Stimulated activated naive CD8-positive, alpha-beta T cell treated with anti-CD3 and anti-CD28 coated beads, Interleukin-15, Interleukin-2, amounts not matched to agents 100 ng/mL and 50 ng/mL, for 24 hours (primary cell): ENCODE results near the gene FASLG.
"Not testable (repeated sequence)": the region's sequence is repeated elsewhere in the genome, so short reads cannot be mapped to it uniquely, and the experiment has no call there.

ENCODE experiments used
- H3K27ac Mint-ChIP-seq: one replicate; pipeline ENCODE4 v1.8.0; 2021; ENCODE audit warnings: mild to moderate bottlenecking, mixed read lengths
- H3K27me3 Mint-ChIP-seq: one replicate; pipeline ENCODE4 v1.8.0; 2021; ENCODE audit warnings: mixed read lengths
- H3K36me3 Mint-ChIP-seq: one replicate; pipeline ENCODE4 v1.8.0; 2021; ENCODE audit warnings: low read depth, mixed read lengths
- H3K4me1 Mint-ChIP-seq: one replicate; pipeline ENCODE4 v1.8.0; 2021; ENCODE audit warnings: low read depth, mixed read lengths
- H3K4me3 Mint-ChIP-seq: one replicate; pipeline ENCODE4 v1.8.0; 2021; ENCODE audit warnings: mild to moderate bottlenecking, mixed read lengths
- H3K9me3 Mint-ChIP-seq: one replicate; pipeline ENCODE4 v1.8.0; 2021; ENCODE audit warnings: mixed read lengths

FASLG gene

GRCh38 chr1:172658871-172659453, at the start of gene FASLG:
Gene FASLG, plus strand, starts transcription at chr1:172659103. Its CDS starts 99 bp downstream, at chr1:172659202.
- Mint-ChIP-seq H3K27ac (peak within 1 kb of the TSS; percentile 99), H3K4me1 (peaks cover 75% of the 10 kb centered on the region), H3K36me3 (peaks cover 45% of the 10 kb centered on the region), H3K4me3 (peak within 1 kb of the TSS; percentile 95), H3K27me3 (peaks cover 3% of the 10 kb centered on the region), H3K9me3 (peaks cover 8% of the 10 kb centered on the region)

- Mint-ChIP-seq H3K27ac (peak overlapping the region; percentile 65), H3K9me3 (no peaks in the 10 kb centered on the region), H3K4me3 (no peak overlapping the region), H3K27me3 (no peaks in the 10 kb centered on the region), H3K4me1 (peaks cover 15% of the 10 kb centered on the region), H3K36me3 (peaks cover 64% of the 10 kb centered on the region)
Measured at GRCh38 chr1:172609528-172609927, 49.4 kb upstream of the FASLG start.

GRCh38 chr1:172612478-172612877, 46.4 kb upstream of the FASLG start:
- H3K9me3 Mint-ChIP-seq, result peaks cover 12% of the 10 kb centered on the region
- H3K27ac Mint-ChIP-seq, result no peak overlapping the region
- H3K4me1 Mint-ChIP-seq, result peaks cover 15% of the 10 kb centered on the region
- H3K36me3 Mint-ChIP-seq, result peaks cover 57% of the 10 kb centered on the region
- peaks cover 4% of the 10 kb centered on the region for H3K27me3 Mint-ChIP-seq
- H3K4me3 Mint-ChIP-seq, result no peak overlapping the region

GRCh38 chr1:172613294-172613693, 45.6 kb upstream of the FASLG start:
- H3K27me3 Mint-ChIP-seq, result peaks cover 4% of the 10 kb centered on the region
- H3K4me3 Mint-ChIP-seq, result no peak overlapping the region
- H3K27ac Mint-ChIP-seq, result no peak overlapping the region
- H3K9me3 Mint-ChIP-seq, result peaks cover 15% of the 10 kb centered on the region
- H3K36me3 Mint-ChIP-seq, result peaks cover 54% of the 10 kb centered on the region
- H3K4me1 Mint-ChIP-seq, result peaks cover 15% of the 10 kb centered on the region

- H3K27me3 Mint-ChIP-seq, result peaks cover 4% of the 10 kb centered on the region
- H3K4me1 Mint-ChIP-seq, result no peaks in the 10 kb centered on the region
- no peak overlapping the region for H3K4me3 Mint-ChIP-seq
- peaks cover 38% of the 10 kb centered on the region for H3K36me3 Mint-ChIP-seq
- no peak overlapping the region for H3K27ac Mint-ChIP-seq
- peaks cover 27% of the 10 kb centered on the region for H3K9me3 Mint-ChIP-seq
Measured at GRCh38 chr1:172616195-172616594, 42.7 kb upstream of the FASLG start.

- Mint-ChIP-seq H3K9me3 (peaks cover 31% of the 10 kb centered on the region), H3K27ac (no peak overlapping the region), H3K4me1 (no peaks in the 10 kb centered on the region)
Measured at GRCh38 chr1:172616636-172617035, 42.3 kb upstream of the FASLG start.

GRCh38 chr1:172620603-172621002, 38.3 kb upstream of the FASLG start:
- Mint-ChIP-seq H3K9me3 (peaks cover 32% of the 10 kb centered on the region), H3K36me3 (peaks cover 26% of the 10 kb centered on the region)
- not testable (repeated sequence) for H3K27ac Mint-ChIP-seq, H3K27me3 Mint-ChIP-seq, H3K4me1 Mint-ChIP-seq, H3K4me3 Mint-ChIP-seq

More at GRCh38 chr1:172616636-172617035, 42.3 kb upstream of the FASLG start:
- Mint-ChIP-seq H3K4me3 (no peak overlapping the region), H3K27me3 (peaks cover 4% of the 10 kb centered on the region), H3K36me3 (peaks cover 37% of the 10 kb centered on the region)

- Mint-ChIP-seq H3K36me3 (peaks cover 14% of the 10 kb centered on the region), H3K9me3 (peaks cover 23% of the 10 kb centered on the region), H3K27ac (no peak overlapping the region), H3K4me3 (no peak overlapping the region), H3K4me1 (peaks cover 4% of the 10 kb centered on the region), H3K27me3 (peaks cover 3% of the 10 kb centered on the region)
Measured at GRCh38 chr1:172622541-172622940, 36.4 kb upstream of the FASLG start.

- Mint-ChIP-seq H3K4me1 (peaks cover 16% of the 10 kb centered on the region), H3K36me3 (peaks cover 14% of the 10 kb centered on the region), H3K4me3 (no peak overlapping the region), H3K27me3 (peaks cover 3% of the 10 kb centered on the region), H3K9me3 (peaks cover 17% of the 10 kb centered on the region), H3K27ac (no peak overlapping the region)
Measured at GRCh38 chr1:172623748-172624147, 35.2 kb upstream of the FASLG start.

- Mint-ChIP-seq H3K4me3 (no peak overlapping the region), H3K9me3 (peaks cover 3% of the 10 kb centered on the region), H3K27me3 (peaks cover 3% of the 10 kb centered on the region)
Measured at GRCh38 chr1:172626845-172627244, 32.1 kb upstream of the FASLG start.

GRCh38 chr1:172627702-172628101, 31.2 kb upstream of the FASLG start:
- peaks cover 3% of the 10 kb centered on the region for H3K27me3 Mint-ChIP-seq
- no peaks in the 10 kb centered on the region for H3K36me3 Mint-ChIP-seq
- peak overlapping the region; percentile 41 for H3K4me3 Mint-ChIP-seq
- peaks cover 53% of the 10 kb centered on the region for H3K4me1 Mint-ChIP-seq
- H3K9me3 Mint-ChIP-seq, result no peaks in the 10 kb centered on the region
- H3K27ac Mint-ChIP-seq, result peak overlapping the region; percentile 59

More at GRCh38 chr1:172626845-172627244, 32.1 kb upstream of the FASLG start:
- Mint-ChIP-seq H3K36me3 (no peaks in the 10 kb centered on the region), H3K4me1 (peaks cover 46% of the 10 kb centered on the region), H3K27ac (no peak overlapping the region)

GRCh38 chr1:172628401-172628800, 30.5 kb upstream of the FASLG start:
- H3K4me1 Mint-ChIP-seq, result peaks cover 57% of the 10 kb centered on the region
- peak overlapping the region; percentile 59 for H3K27ac Mint-ChIP-seq
- H3K4me3 Mint-ChIP-seq, result no peak overlapping the region
- H3K9me3 Mint-ChIP-seq, result no peaks in the 10 kb centered on the region
- no peaks in the 10 kb centered on the region for H3K36me3 Mint-ChIP-seq
- H3K27me3 Mint-ChIP-seq, result peaks cover 3% of the 10 kb centered on the region

GRCh38 chr1:172629170-172629569, 29.7 kb upstream of the FASLG start:
- Mint-ChIP-seq H3K27ac (peak overlapping the region; percentile 75), H3K36me3 (no peaks in the 10 kb centered on the region), H3K4me1 (peaks cover 57% of the 10 kb centered on the region), H3K4me3 (peak overlapping the region; percentile 31), H3K27me3 (peaks cover 3% of the 10 kb centered on the region), H3K9me3 (no peaks in the 10 kb centered on the region)

- peaks cover 57% of the 10 kb centered on the region for H3K4me1 Mint-ChIP-seq
- peaks cover 3% of the 10 kb centered on the region for H3K27me3 Mint-ChIP-seq
- peak overlapping the region; percentile 75 for H3K27ac Mint-ChIP-seq
- H3K9me3 Mint-ChIP-seq, result no peaks in the 10 kb centered on the region
- no peak overlapping the region for H3K4me3 Mint-ChIP-seq
- no peaks in the 10 kb centered on the region for H3K36me3 Mint-ChIP-seq
Measured at GRCh38 chr1:172629638-172630037, 29.3 kb upstream of the FASLG start.

- peaks cover 57% of the 10 kb centered on the region for H3K4me1 Mint-ChIP-seq
- no peaks in the 10 kb centered on the region for H3K9me3 Mint-ChIP-seq
- no peaks in the 10 kb centered on the region for H3K36me3 Mint-ChIP-seq
- peak overlapping the region; percentile 50 for H3K27ac Mint-ChIP-seq
- no peak overlapping the region for H3K4me3 Mint-ChIP-seq
- peaks cover 3% of the 10 kb centered on the region for H3K27me3 Mint-ChIP-seq
Measured at GRCh38 chr1:172630056-172630818, 28.7 kb upstream of the FASLG start.
